ENCODE measurements around the gene CELSR2. TPM values are rescaled to one million over a fixed set of nuclear protein-coding genes. Genes with fewer than 3 reads are reported as not detected.
A peak's percentile ranks its signal among the peaks of the same experiment; 100 is the strongest.

The CELSR2 gene
- total RNA-seq, 3 donors from 2014 or later, result 1.3 to 19.5 (median 13.8) TPM

- Histone ChIP-seq H3K36me3 (no peaks in the 10 kb centered on the region), H3K9me3 (no peaks in the 10 kb centered on the region), H3K4me1 (peaks cover 0 to 5% of the 10 kb centered on the region in 2 donors), H3K27ac (peak overlapping the region; percentile 90 to 92), H3K4me3 (peak overlapping the region; percentile 84 to 89 (median 84)), H3K27me3 (no peaks in the 10 kb centered on the region)
- no peak for TF ChIP-seq POLR2A (IDR thresholded peaks at IDR 0.05)
- no peak for TF ChIP-seq CTCF (IDR thresholded peaks at IDR 0.05)
- no peak for TF ChIP-seq POLR2AphosphoS5 (IDR thresholded peaks at IDR 0.05)
- intact Hi-C loops (cut with DNase I; ENCODE audit: low total_unique reads), result no loop called here
- DNase-seq (ENCODE audit: low spot score in 2 of 2), result no peak
These were observed 36.0 kb upstream of the CELSR2 start for GRCh38 chr1:109213345-109213823.

- Histone ChIP-seq H3K4me1 (peaks cover 0 to 5% of the 10 kb centered on the region in 2 donors), H3K36me3 (no peaks in the 10 kb centered on the region), H3K27me3 (no peaks in the 10 kb centered on the region), H3K9me3 (no peaks in the 10 kb centered on the region), H3K4me3 (peak within 1 kb of the TSS; percentile 84 to 89 (median 84)), H3K27ac (peak within 1 kb of the TSS; percentile 90 to 92)
- intact Hi-C loops (cut with DNase I; ENCODE audit: low total_unique reads), result no loop called here
- peak; percentile 82 to 90 for DNase-seq (ENCODE audit: low spot score in 2 of 2)
- TF ChIP-seq CTCF (IDR thresholded peaks at IDR 0.05) (no peak), POLR2AphosphoS5 (IDR thresholded peaks at IDR 0.05) (peak; percentile 55 to 96 (median 63)), POLR2A (IDR thresholded peaks at IDR 0.05) (peak; percentile 81)
These were observed 35.3 kb upstream of the CELSR2 start, which contains the start of gene SARS1 for GRCh38 chr1:109213824-109214693. Gene SARS1, plus strand, starts transcription at chr1:109213918. Its CDS starts 75 bp downstream, at chr1:109213993.

- Histone ChIP-seq H3K4me3 (peak overlapping the region; percentile 84 to 89 (median 84)), H3K36me3 (no peaks in the 10 kb centered on the region), H3K27me3 (no peaks in the 10 kb centered on the region), H3K4me1 (peaks cover 0 to 5% of the 10 kb centered on the region in 2 donors), H3K9me3 (no peaks in the 10 kb centered on the region), H3K27ac (peak overlapping the region; percentile 90 to 92)
- TF ChIP-seq CTCF (IDR thresholded peaks at IDR 0.05), result no peak
- no peak for TF ChIP-seq POLR2A (IDR thresholded peaks at IDR 0.05)
- TF ChIP-seq POLR2AphosphoS5 (IDR thresholded peaks at IDR 0.05), result no peak
- intact Hi-C loops (cut with DNase I; ENCODE audit: low total_unique reads), result no loop called here
- no peak for DNase-seq (ENCODE audit: low spot score in 2 of 2)
These were observed 34.4 kb upstream of the CELSR2 start for GRCh38 chr1:109214695-109215623.

DNA sequence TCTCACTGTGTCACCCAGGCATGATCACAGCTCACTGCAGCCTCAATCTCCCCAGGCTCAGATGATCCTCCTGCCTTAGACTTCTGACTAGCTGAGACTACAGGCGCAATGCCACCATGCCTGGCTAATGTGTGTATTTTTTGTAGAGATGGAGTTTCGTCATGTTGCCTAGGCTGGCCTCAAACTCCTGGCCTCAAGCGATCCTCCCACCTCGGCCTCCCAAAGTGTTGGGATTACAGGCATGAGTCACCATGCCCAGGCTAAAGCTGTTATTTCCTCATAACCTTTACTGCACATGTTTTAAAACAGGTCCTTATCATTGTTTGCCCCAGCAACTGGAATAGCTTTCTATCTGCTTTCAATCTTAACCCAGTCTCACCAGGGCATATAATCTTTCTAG is 32.7 kb upstream of the CELSR2 start:
- intact Hi-C loops (cut with DNase I; ENCODE audit: low total_unique reads), result no loop called here
- H3K4me1 ChIP-seq, result peaks cover 0 to 5% of the 10 kb centered on the region in 2 donors
- H3K4me3 ChIP-seq, result no peak overlapping the region
- H3K9me3 ChIP-seq, result no peaks in the 10 kb centered on the region
- peak overlapping the region in 1 of 2 donors; percentile 13 for H3K27ac ChIP-seq
- TF ChIP-seq CTCF (IDR thresholded peaks at IDR 0.05) (no peak), POLR2AphosphoS5 (IDR thresholded peaks at IDR 0.05) (no peak), POLR2A (IDR thresholded peaks at IDR 0.05) (no peak)
- no peaks in the 10 kb centered on the region for H3K36me3 ChIP-seq
- DNase-seq (ENCODE audit: low spot score in 2 of 2), result no peak
- no peaks in the 10 kb centered on the region for H3K27me3 ChIP-seq

All from breast epithelium (tissue), 4 donors.